Measurements from ENCODE around the gene FUT1.

DNA sequence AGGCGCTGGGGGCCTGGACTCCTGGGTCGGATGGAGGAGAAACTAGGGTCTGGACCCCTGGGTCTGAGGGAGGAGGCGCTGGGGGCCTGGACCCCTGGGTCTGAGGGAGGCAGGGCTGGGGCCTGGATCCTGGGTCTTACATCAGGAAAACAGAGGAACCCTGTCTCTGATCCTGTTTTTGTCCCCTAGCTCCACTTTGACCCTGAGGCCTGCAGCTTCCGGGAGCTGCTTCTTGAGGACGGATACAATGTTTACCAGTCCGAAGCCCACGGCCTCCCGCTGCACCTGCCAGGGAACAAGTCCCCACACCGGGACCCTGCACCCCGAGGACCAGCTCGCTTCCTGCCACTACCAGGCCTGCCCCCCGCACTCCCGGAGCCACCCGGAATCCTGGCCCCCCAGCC, 5.3 kb upstream of the FUT1 start:
- TF ChIP-seq, protein P1, sequence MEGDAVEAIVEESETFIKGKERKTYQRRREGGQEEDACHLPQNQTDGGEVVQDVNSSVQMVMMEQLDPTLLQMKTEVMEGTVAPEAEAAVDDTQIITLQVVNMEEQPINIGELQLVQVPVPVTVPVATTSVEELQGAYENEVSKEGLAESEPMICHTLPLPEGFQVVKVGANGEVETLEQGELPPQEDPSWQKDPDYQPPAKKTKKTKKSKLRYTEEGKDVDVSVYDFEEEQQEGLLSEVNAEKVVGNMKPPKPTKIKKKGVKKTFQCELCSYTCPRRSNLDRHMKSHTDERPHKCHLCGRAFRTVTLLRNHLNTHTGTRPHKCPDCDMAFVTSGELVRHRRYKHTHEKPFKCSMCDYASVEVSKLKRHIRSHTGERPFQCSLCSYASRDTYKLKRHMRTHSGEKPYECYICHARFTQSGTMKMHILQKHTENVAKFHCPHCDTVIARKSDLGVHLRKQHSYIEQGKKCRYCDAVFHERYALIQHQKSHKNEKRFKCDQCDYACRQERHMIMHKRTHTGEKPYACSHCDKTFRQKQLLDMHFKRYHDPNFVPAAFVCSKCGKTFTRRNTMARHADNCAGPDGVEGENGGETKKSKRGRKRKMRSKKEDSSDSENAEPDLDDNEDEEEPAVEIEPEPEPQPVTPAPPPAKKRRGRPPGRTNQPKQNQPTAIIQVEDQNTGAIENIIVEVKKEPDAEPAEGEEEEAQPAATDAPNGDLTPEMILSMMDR (conservative IDR thresholded peaks at IDR 0.05; ENCODE audit: low read length), result no peak
- TF ChIP-seq EZH2phosphoT487 (IDR thresholded peaks at IDR 0.05; ENCODE audit: borderline replicate concordance, low read depth, low read length), result no peak
